ENCODE results near the gene IPO9.

DNA sequence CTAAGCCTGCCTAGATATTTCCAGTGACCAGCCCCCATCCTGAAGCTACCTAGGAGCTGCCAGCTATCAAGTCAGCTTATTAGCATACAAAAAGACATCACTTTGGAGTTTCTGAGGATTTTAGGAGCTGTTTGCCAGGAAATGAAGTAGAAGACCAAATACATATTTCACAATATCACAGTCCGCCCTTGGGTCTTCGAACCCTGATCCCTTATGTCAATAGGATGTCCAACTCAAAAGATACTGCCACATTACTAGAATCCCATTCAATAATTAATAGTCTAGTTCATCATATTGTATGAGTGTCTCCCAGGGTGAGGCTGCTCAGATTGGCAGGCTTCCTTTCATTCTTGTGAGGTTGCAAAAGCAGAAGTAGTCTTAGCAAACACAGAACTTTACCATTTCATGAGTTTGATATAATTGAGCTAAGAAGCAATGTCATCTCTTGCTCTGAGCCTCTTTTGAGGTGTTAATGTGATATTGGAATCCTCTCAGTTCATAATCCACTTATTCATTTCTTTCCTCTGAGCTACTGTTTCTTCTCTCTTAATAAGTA lies 13.6 kb downstream of the IPO9 start:
- TF ChIP-seq CTCF (IDR thresholded peaks at IDR 0.05; ENCODE audit: insufficient read depth, low read depth, low read length) (no peak), EZH2 (IDR thresholded peaks at IDR 0.05; ENCODE audit: insufficient read depth, low read length) (no peak)

Measured in astrocyte (in vitro differentiated cells and primary cell).